Breast epithelium (tissue), 4 donors: Measurements from ENCODE around the gene EXD2. TPM values are rescaled to one million over a fixed set of nuclear protein-coding genes. Genes with fewer than 3 reads are reported as not detected.
A peak's percentile ranks its signal among the peaks of the same experiment; 100 is the strongest.
"Not testable (repeated sequence)": the region's sequence is repeated elsewhere in the genome, so short reads cannot be mapped to it uniquely, and the experiment has no call there.

Experiments used
- DNase-seq, 2 donors: peaks; one replicate each; pipeline ENCODE4 v3.0.0-alpha.2; 2019; ENCODE audit warnings: low spot score in 2 of 2
- H3K27ac ChIP-seq, 2 donors: fragments of 200-600 bp; sonication (generic) in 1 of 2; one replicate each; pipeline ENCODE4 v1.5.1; 2016 to 2019; ENCODE audit warnings: mild to moderate bottlenecking in 1 of 2
- H3K27me3 ChIP-seq, 2 donors: fragments of 200-600 bp; sonication (generic) in 1 of 2; one replicate each; pipeline versions ENCODE4 v1.5.1 to v1.6.0; 2017 to 2019; ENCODE audit warnings: control low read depth in 1 of 2, mild to moderate bottlenecking in 1 of 2
- H3K36me3 ChIP-seq: fragments of 200-600 bp; one replicate; pipeline ENCODE4 v1.5.1; 2019
- H3K4me1 ChIP-seq, 2 donors: fragments of 200-600 bp; sonication (generic); one replicate each; pipeline ENCODE4 v1.5.1; 2016 to 2019; ENCODE audit warnings: control low read depth in 1 of 2
- H3K4me3 ChIP-seq, 3 donors: fragments of 200-600 bp; sonication (generic); 1 replicate in 2 of 3; 2 replicates in 1 of 3; pipeline ENCODE4 v1.5.1; 2016 to 2019; ENCODE audit warnings: mild to moderate bottlenecking in 3 of 3, moderate library complexity in 2 of 3
- H3K9me3 ChIP-seq, 2 donors: fragments of 200-600 bp; sonication (generic) in 1 of 2; one replicate each; pipeline ENCODE4 v1.5.1; 2016 to 2019; ENCODE audit warnings: control low read depth in 1 of 2
- CTCF ChIP-seq, 3 donors: fragments of 450-650 bp; IDR thresholded peaks; one replicate each; pipeline ENCODE4 v1.5.1; 2016 to 2017; ENCODE audit warnings: antibody characterized with exemption in 3 of 3, mild to moderate bottlenecking in 3 of 3, moderate library complexity in 3 of 3
- POLR2A ChIP-seq: fragments of 450-650 bp; IDR thresholded peaks from one replicate; pipeline ENCODE4 v1.6.1; 2016; ENCODE audit warnings: antibody characterized with exemption, mild to moderate bottlenecking, moderate library complexity
- POLR2AphosphoS5 ChIP-seq, 3 donors: sonication (generic); formaldehyde crosslinking; IDR thresholded peaks; one replicate each; pipeline ENCODE4 v1.6.1; 2017; ENCODE audit warnings: antibody characterized with exemption in 3 of 3
- intact Hi-C: fragments of 100-400 bp; cut with DNase I; formaldehyde crosslinking; loops from one replicate; pipeline ENCODE4 v1.15.1; 2023; ENCODE audit warnings: low total_unique reads
- total RNA-seq, 3 donors: library from RNA; depleted of rRNA; stranded (reverse); fragments of >200 nt; gene quantifications; one replicate each; pipeline ENCODE4 v1.1.0, GENCODE V29; 2016

Gene EXD2
- total RNA-seq, 3 donors from 2014 or later = 17.1 to 32.5 (median 23.3) TPM

- intact Hi-C loops = no loop called here
- H3K27me3 ChIP-seq = no peaks in the 10 kb centered on the region
- no peak for DNase-seq
- H3K9me3 ChIP-seq = no peaks in the 10 kb centered on the region
- H3K4me1 ChIP-seq = peaks cover 0 to 8% of the 10 kb centered on the region in 2 donors
- H3K27ac ChIP-seq = peak overlapping the region; percentile 94 to 97
- H3K36me3 ChIP-seq = no peaks in the 10 kb centered on the region
- TF ChIP-seq CTCF (IDR thresholded peaks at IDR 0.05) = no peak
- peak overlapping the region; percentile 88 to 91 (median 90) for H3K4me3 ChIP-seq
Measured at GRCh38 chr14:69153873-69154270, 37.4 kb upstream of the EXD2 start.

DNA sequence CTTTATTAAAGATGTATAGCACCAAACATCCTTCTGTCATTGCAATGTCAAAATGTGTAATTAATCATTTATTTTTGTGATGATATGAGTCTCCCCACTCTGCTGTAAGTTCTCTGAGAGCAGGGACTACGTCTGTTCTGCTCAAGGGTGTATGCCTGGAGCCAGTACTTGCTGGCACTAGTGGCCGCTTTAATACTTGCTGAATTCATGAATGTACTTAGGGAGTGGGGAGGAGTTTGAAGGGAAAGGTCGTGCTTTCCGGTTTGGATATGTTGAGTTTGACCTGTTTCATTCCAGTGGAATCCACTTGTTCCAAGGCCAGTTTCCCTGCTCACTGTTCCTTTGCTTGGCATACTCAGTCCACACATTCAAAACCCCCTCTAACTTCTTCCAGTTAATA is 36.5 kb upstream of the EXD2 start:
- no peaks in the 10 kb centered on the region for H3K27me3 ChIP-seq
- no peak for DNase-seq
- H3K9me3 ChIP-seq = no peaks in the 10 kb centered on the region
- no peaks in the 10 kb centered on the region for H3K36me3 ChIP-seq
- intact Hi-C loops = no loop called here
- no peak overlapping the region for H3K27ac ChIP-seq
- TF ChIP-seq POLR2A (no peak), POLR2AphosphoS5 (IDR thresholded peaks at IDR 0.05) (no peak), CTCF (IDR thresholded peaks at IDR 0.05) (no peak)
- peaks cover 0 to 5% of the 10 kb centered on the region in 2 donors for H3K4me1 ChIP-seq
- no peak overlapping the region for H3K4me3 ChIP-seq

GRCh38 chr14:69156224-69156623 is 35.1 kb upstream of the EXD2 start:
- H3K27ac ChIP-seq = no peak overlapping the region
- intact Hi-C loops = no loop called here
- DNase-seq = no peak
- no peaks in the 10 kb centered on the region for H3K27me3 ChIP-seq
- no peaks in the 10 kb centered on the region for H3K36me3 ChIP-seq
- TF ChIP-seq POLR2A (no peak), CTCF (IDR thresholded peaks at IDR 0.05) (no peak), POLR2AphosphoS5 (IDR thresholded peaks at IDR 0.05) (no peak)
- no peak overlapping the region for H3K4me3 ChIP-seq
- no peaks in the 10 kb centered on the region for H3K9me3 ChIP-seq
- H3K4me1 ChIP-seq = no peaks in the 10 kb centered on the region

DNA sequence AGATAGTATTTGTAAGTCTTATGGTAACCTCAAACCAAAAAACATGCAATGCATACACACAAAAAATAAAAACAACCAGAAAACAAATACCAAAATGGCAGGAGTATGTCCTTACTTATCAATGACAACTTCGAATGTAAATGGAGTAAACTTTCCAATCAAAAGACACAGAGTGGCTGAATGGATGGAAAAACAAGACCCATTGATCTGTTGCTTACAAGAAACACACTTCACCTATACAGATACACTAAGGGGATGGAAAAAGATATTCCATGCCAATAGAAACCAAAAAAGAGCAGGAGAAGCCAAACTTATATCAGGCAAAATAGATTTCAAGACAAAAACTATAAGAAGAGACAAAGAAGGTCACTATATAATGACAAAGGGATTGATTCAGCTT is 29.7 kb upstream of the EXD2 start:
- H3K9me3 ChIP-seq = no peaks in the 10 kb centered on the region
- DNase-seq = no peak
- H3K4me1 ChIP-seq = no peaks in the 10 kb centered on the region
- no peak for TF ChIP-seq POLR2A
- TF ChIP-seq CTCF (IDR thresholded peaks at IDR 0.05) = no peak
- no peak for TF ChIP-seq POLR2AphosphoS5 (IDR thresholded peaks at IDR 0.05)
- no peak overlapping the region for H3K4me3 ChIP-seq
- intact Hi-C loops = no loop called here
- no peaks in the 10 kb centered on the region for H3K36me3 ChIP-seq
- H3K27ac ChIP-seq = no peak overlapping the region
- no peaks in the 10 kb centered on the region for H3K27me3 ChIP-seq

- H3K4me3 ChIP-seq, H3K27ac ChIP-seq, H3K36me3 ChIP-seq, DNase-seq, H3K27me3 ChIP-seq, H3K4me1 ChIP-seq, H3K9me3 ChIP-seq: not testable (repeated sequence)
- intact Hi-C loops = loop anchor here (5.0 kb wide), 1 partner anchor 1438 kb away; no protein-coding TSS in a partner anchor
Measured at GRCh38 chr14:69165787-69166186, 25.5 kb upstream of the EXD2 start.

GRCh38 chr14:69170839-69171238 is 20.5 kb upstream of the EXD2 start:
- no peaks in the 10 kb centered on the region for H3K4me1 ChIP-seq
- intact Hi-C loops = no loop called here
- no peaks in the 10 kb centered on the region for H3K36me3 ChIP-seq
- H3K27me3 ChIP-seq = no peaks in the 10 kb centered on the region
- H3K27ac ChIP-seq = no peak overlapping the region
- DNase-seq = no peak
- no peaks in the 10 kb centered on the region for H3K9me3 ChIP-seq
- no peak overlapping the region for H3K4me3 ChIP-seq
- no peak for TF ChIP-seq CTCF (IDR thresholded peaks at IDR 0.05)
